CD8-positive, alpha-beta memory T cell (primary cell): ENCODE measurements around the gene C6orf62. TPM values are rescaled to one million over a fixed set of nuclear protein-coding genes. Genes with fewer than 3 reads are reported as not detected.
"Not testable (repeated sequence)": the region's sequence is repeated elsewhere in the genome, so short reads cannot be mapped to it uniquely, and the experiment has no call there.

Source experiments
- CTCF ChIA-PET: fragments of 350-600 bp; sonication (Branson Sonifier 250); formaldehyde crosslinking; loops from one replicate; lab custom pipeline; 2021; ENCODE audit warnings: antibody characterized with exemption; lab: Charles Lee
- POLR2A ChIA-PET: fragments of 350-600 bp; sonication (Branson Sonifier 250); formaldehyde crosslinking; loops from one replicate; lab custom pipeline; 2021; ENCODE audit warnings: antibody characterized with exemption; lab: Charles Lee
- DNase-seq, 5 donors: peaks; one replicate each; pipeline versions ENCODE4 v3.0.0 to v3.0.0-alpha.2; 2020 to 2022; ENCODE audit warnings: mixed read lengths in 1 of 5
- H3K27ac ChIP-seq: one replicate; pipeline ENCODE4 v1.7.0; 2013; ENCODE audit warnings: low read depth, mild to moderate bottlenecking, low read length, moderate library complexity
- H3K27me3 ChIP-seq: 2 replicates; pipeline ENCODE4 v1.7.0; 2013; ENCODE audit warnings: low read length, mild to moderate bottlenecking; ENCODE audit not compliant: insufficient read depth, poor library complexity, severe bottlenecking
- H3K36me3 ChIP-seq: 2 replicates; pipeline ENCODE4 v1.7.0; 2013; ENCODE audit warnings: mild to moderate bottlenecking, low read length, moderate library complexity; ENCODE audit not compliant: insufficient read depth
- H3K4me1 ChIP-seq: 2 replicates; pipeline ENCODE4 v1.7.0; 2013; ENCODE audit warnings: mild to moderate bottlenecking, low read length, moderate library complexity; ENCODE audit not compliant: insufficient read depth
- H3K4me3 ChIP-seq: 2 replicates; pipeline ENCODE4 v1.7.0; 2013; ENCODE audit warnings: mild to moderate bottlenecking, low read length
- H3K9me3 ChIP-seq: 2 replicates; pipeline ENCODE4 v1.7.0; 2013; ENCODE audit warnings: mild to moderate bottlenecking, low read length
- H3K27ac Mint-ChIP-seq, 8 donors: one replicate each; pipeline ENCODE4 v1.8.0; 2020 to 2021; ENCODE audit warnings: mixed read lengths in 8 of 8, mild to moderate bottlenecking in 6 of 8, inconsistent platforms in 3 of 8, moderate library complexity in 3 of 8
- H3K27me3 Mint-ChIP-seq, 2 donors: one replicate each; pipeline ENCODE4 v1.8.0; 2020 to 2021; ENCODE audit warnings: mixed read lengths in 2 of 2, mild to moderate bottlenecking in 1 of 2, moderate library complexity in 1 of 2
- H3K36me3 Mint-ChIP-seq, 3 donors: one replicate each; pipeline ENCODE4 v1.8.0; 2020 to 2021; ENCODE audit warnings: mixed read lengths in 3 of 3, inconsistent platforms in 1 of 3, mild to moderate bottlenecking in 1 of 3
- H3K4me1 Mint-ChIP-seq, 3 donors: one replicate each; pipeline ENCODE4 v1.8.0; 2020 to 2021; ENCODE audit warnings: mixed read lengths in 3 of 3, inconsistent platforms in 1 of 3, mild to moderate bottlenecking in 1 of 3
- H3K4me3 Mint-ChIP-seq, 7 donors: one replicate each; pipeline ENCODE4 v1.8.0; 2020 to 2021; ENCODE audit warnings: mixed read lengths in 7 of 7, mild to moderate bottlenecking in 6 of 7, moderate library complexity in 4 of 7, inconsistent platforms in 2 of 7
- H3K9me3 Mint-ChIP-seq, 5 donors: one replicate each; pipeline ENCODE4 v1.8.0; 2020 to 2022; ENCODE audit warnings: mixed read lengths in 5 of 5, mild to moderate bottlenecking in 3 of 5, moderate library complexity in 2 of 5, inconsistent platforms in 1 of 5
- polyA plus RNA-seq: library from polyadenylated mRNA; unstranded; fragments of 300-500 nt; fragmentation: Illumina TruSeq; gene quantifications from one replicate; pipeline ENCODE4 v1.2.3, GENCODE V29; 2021
- total RNA-seq, 2 experiments: library from RNA; stranded (reverse); gene quantifications; one replicate each; pipeline ENCODE4 v1.2.3, GENCODE V29; 2021

The C6orf62 gene
- total and polyA plus RNA-seq, 3 experiments from 2014 or later: 95.1 to 120 (median 95.6) TPM

GRCh38 chr6:24683297-24684296, 35.4 kb downstream of the C6orf62 start:
- H3K36me3 Mint-ChIP-seq: peaks cover 0 to 12% (median 7%) of the 10 kb centered on the region in 3 donors
- no peak overlapping the region for H3K4me3 ChIP-seq
- H3K27ac ChIP-seq: no peak overlapping the region
- CTCF ChIA-PET: no interaction called here
- POLR2A ChIA-PET: interaction anchor here (0.6 kb wide), 1 partner anchor 35 kb away, joined by 6 read pairs; no protein-coding TSS in a partner anchor
- no peaks in the 10 kb centered on the region for H3K27me3 ChIP-seq
- no peaks in the 10 kb centered on the region for H3K4me1 ChIP-seq
- no peak overlapping the region for H3K4me3 Mint-ChIP-seq
- H3K27ac Mint-ChIP-seq: peak overlapping the region in 1 of 8 donors; percentile 63
- H3K4me1 Mint-ChIP-seq: no peaks in the 10 kb centered on the region
- DNase-seq: no peak
- no peaks in the 10 kb centered on the region for H3K9me3 ChIP-seq
- H3K36me3 ChIP-seq: no peaks in the 10 kb centered on the region
- no peaks in the 10 kb centered on the region for H3K9me3 Mint-ChIP-seq
- H3K27me3 Mint-ChIP-seq: no peaks in the 10 kb centered on the region

GRCh38 chr6:24680582-24680981, 38.4 kb downstream of the C6orf62 start:
- no peak overlapping the region for H3K4me3 Mint-ChIP-seq
- no peaks in the 10 kb centered on the region for H3K9me3 Mint-ChIP-seq
- H3K27ac Mint-ChIP-seq: no peak overlapping the region
- no peaks in the 10 kb centered on the region for H3K9me3 ChIP-seq
- H3K27ac ChIP-seq: no peak overlapping the region
- no peak for DNase-seq
- H3K4me1 Mint-ChIP-seq: no peaks in the 10 kb centered on the region
- no peaks in the 10 kb centered on the region for H3K4me1 ChIP-seq
- H3K36me3 ChIP-seq: no peaks in the 10 kb centered on the region
- no peaks in the 10 kb centered on the region for H3K27me3 ChIP-seq
- no peaks in the 10 kb centered on the region for H3K27me3 Mint-ChIP-seq
- ChIA-PET CTCF (no interaction called here), POLR2A (no interaction called here)
- no peak overlapping the region for H3K4me3 ChIP-seq
- H3K36me3 Mint-ChIP-seq: peaks cover 1 to 7% (median 3%) of the 10 kb centered on the region in 3 donors

- H3K36me3 ChIP-seq, H3K4me3 ChIP-seq, H3K9me3 Mint-ChIP-seq, H3K27me3 Mint-ChIP-seq, POLR2A ChIA-PET, H3K9me3 ChIP-seq, H3K4me1 ChIP-seq, H3K4me1 Mint-ChIP-seq, H3K4me3 Mint-ChIP-seq, CTCF ChIA-PET, DNase-seq, H3K36me3 Mint-ChIP-seq, H3K27ac ChIP-seq, H3K27me3 ChIP-seq, H3K27ac Mint-ChIP-seq: not testable (repeated sequence)
Observed at GRCh38 chr6:24678792-24679352, 40.1 kb downstream of the C6orf62 start.

- DNase-seq: no peak
- Mint-ChIP-seq H3K4me3 (no peak overlapping the region), H3K36me3 (peaks cover 0 to 8% (median 1%) of the 10 kb centered on the region in 3 donors), H3K27ac (no peak overlapping the region), H3K27me3 (no peaks in the 10 kb centered on the region), H3K4me1 (peaks cover 5 to 10% (median 7%) of the 10 kb centered on the region in 3 donors), H3K9me3 (peaks cover 0 to 4% (median 1%) of the 10 kb centered on the region in 5 donors)
- Histone ChIP-seq H3K4me3 (no peak overlapping the region), H3K9me3 (no peaks in the 10 kb centered on the region), H3K36me3 (no peaks in the 10 kb centered on the region), H3K27ac (no peak overlapping the region), H3K4me1 (peaks cover 1% of the 10 kb centered on the region), H3K27me3 (no peaks in the 10 kb centered on the region)
- ChIA-PET POLR2A (interaction anchor here (0.6 kb wide), 1 partner anchor 34 kb away, joined by 6 read pairs; no protein-coding TSS in a partner anchor), CTCF (no interaction called here)
Observed at GRCh38 chr6:24673625-24674024, 45.3 kb downstream of the C6orf62 start.

- H3K9me3 Mint-ChIP-seq: peaks cover 0 to 4% (median 1%) of the 10 kb centered on the region in 5 donors
- Histone ChIP-seq H3K27ac (no peak overlapping the region), H3K9me3 (no peaks in the 10 kb centered on the region), H3K4me3 (no peak overlapping the region), H3K27me3 (no peaks in the 10 kb centered on the region), H3K36me3 (no peaks in the 10 kb centered on the region), H3K4me1 (peaks cover 10% of the 10 kb centered on the region)
- ChIA-PET CTCF (no interaction called here), POLR2A (no interaction called here)
- H3K4me3 Mint-ChIP-seq: no peak overlapping the region
- H3K27ac Mint-ChIP-seq: no peak overlapping the region
- H3K36me3 Mint-ChIP-seq: peaks cover 0 to 8% (median 1%) of the 10 kb centered on the region in 3 donors
- no peaks in the 10 kb centered on the region for H3K27me3 Mint-ChIP-seq
- no peak for DNase-seq
- H3K4me1 Mint-ChIP-seq: peaks cover 5 to 19% (median 11%) of the 10 kb centered on the region in 3 donors
Observed at GRCh38 chr6:24672620-24673182, 46.3 kb downstream of the C6orf62 start.

DNA sequence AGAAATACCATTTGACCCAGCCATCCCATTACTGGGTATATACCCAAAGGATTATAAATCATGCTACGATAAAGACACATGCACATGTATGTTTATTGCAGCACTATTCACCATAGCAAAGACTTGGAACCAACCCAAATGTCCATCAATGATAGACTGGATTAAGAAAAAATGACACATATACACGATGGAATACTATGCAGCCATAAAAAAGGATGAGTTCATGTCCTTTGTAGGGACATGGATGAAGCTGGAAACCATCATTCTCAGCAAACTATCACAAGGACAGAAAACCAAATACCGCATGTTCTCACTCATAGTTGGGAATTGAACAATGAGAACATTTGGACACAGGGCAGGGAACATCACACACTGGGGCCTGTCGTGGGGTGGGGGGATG, 47.9 kb downstream of the C6orf62 start:
- H3K27me3 ChIP-seq, H3K9me3 Mint-ChIP-seq, CTCF ChIA-PET, DNase-seq, H3K27ac ChIP-seq, H3K27me3 Mint-ChIP-seq, H3K36me3 ChIP-seq, H3K4me3 ChIP-seq, POLR2A ChIA-PET, H3K9me3 ChIP-seq, H3K27ac Mint-ChIP-seq: not testable (repeated sequence)
- Mint-ChIP-seq H3K36me3 (peaks cover 0 to 13% (median 4%) of the 10 kb centered on the region in 3 donors), H3K4me3 (peak overlapping the region in 1 of 7 donors; percentile 74), H3K4me1 (peaks cover 14 to 33% (median 24%) of the 10 kb centered on the region in 3 donors)
- peaks cover 15% of the 10 kb centered on the region for H3K4me1 ChIP-seq

GRCh38 chr6:24670492-24670891, 48.5 kb downstream of the C6orf62 start:
- H3K27ac Mint-ChIP-seq, CTCF ChIA-PET, H3K9me3 ChIP-seq, H3K9me3 Mint-ChIP-seq, H3K27me3 Mint-ChIP-seq, H3K36me3 ChIP-seq, H3K4me3 ChIP-seq, H3K27me3 ChIP-seq, DNase-seq, H3K27ac ChIP-seq, POLR2A ChIA-PET: not testable (repeated sequence)
- peaks cover 18 to 39% (median 30%) of the 10 kb centered on the region in 3 donors for H3K4me1 Mint-ChIP-seq
- H3K4me1 ChIP-seq: peaks cover 20% of the 10 kb centered on the region
- H3K4me3 Mint-ChIP-seq: peak overlapping the region in 1 of 7 donors; percentile 74
- peaks cover 0 to 18% (median 4%) of the 10 kb centered on the region in 3 donors for H3K36me3 Mint-ChIP-seq

DNA sequence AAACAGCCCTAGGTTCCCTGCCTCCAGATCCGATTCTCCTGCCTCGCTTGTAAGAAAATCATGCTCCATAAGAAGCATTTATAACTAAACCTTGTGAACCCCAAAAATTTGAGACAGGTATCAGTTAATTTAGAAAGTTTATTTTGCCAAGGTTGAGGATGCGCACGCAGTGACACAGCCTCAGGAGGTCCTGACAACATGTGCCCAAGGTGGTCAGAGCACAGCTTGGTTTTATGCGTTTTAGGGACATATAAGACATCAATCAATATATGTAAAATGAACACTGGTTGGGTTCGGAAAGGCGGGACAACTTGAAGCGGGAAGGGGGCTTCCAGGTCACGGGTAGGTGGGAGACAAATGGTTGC, 50.0 kb downstream of the C6orf62 start:
- Histone ChIP-seq H3K27me3 (no peaks in the 10 kb centered on the region), H3K9me3 (no peaks in the 10 kb centered on the region), H3K4me3 (no peak overlapping the region), H3K27ac (peak overlapping the region; percentile 45), H3K4me1 (peaks cover 35% of the 10 kb centered on the region), H3K36me3 (peaks cover 8% of the 10 kb centered on the region)
- Mint-ChIP-seq H3K4me1 (peaks cover 30 to 54% (median 44%) of the 10 kb centered on the region in 3 donors), H3K27me3 (no peaks in the 10 kb centered on the region), H3K4me3 (peak overlapping the region; percentile 38 to 100 (median 59)), H3K36me3 (peaks cover 0 to 31% (median 4%) of the 10 kb centered on the region in 3 donors), H3K27ac (peak overlapping the region in 2 of 8 donors; percentile 40 to 41), H3K9me3 (peaks cover 0 to 4% (median 1%) of the 10 kb centered on the region in 5 donors)
- POLR2A ChIA-PET: no interaction called here
- DNase-seq: no peak
- CTCF ChIA-PET: no interaction called here
